GM18909 (cell line): ENCODE results near the gene OR2H1.

Experiments
- ATAC-seq: cut with Tn5 transposase; IDR thresholded peaks from one replicate; pipeline ENCODE4 v1.9.1; 2021; ENCODE audit warnings: mild to moderate bottlenecking; ENCODE audit not compliant: unreplicated experiment, poor library complexity

OR2H1 gene

GRCh38 chr6:29507319-29507718 lies 50.4 kb downstream of the OR2H1 start:
- no peak for ATAC-seq

DNA sequence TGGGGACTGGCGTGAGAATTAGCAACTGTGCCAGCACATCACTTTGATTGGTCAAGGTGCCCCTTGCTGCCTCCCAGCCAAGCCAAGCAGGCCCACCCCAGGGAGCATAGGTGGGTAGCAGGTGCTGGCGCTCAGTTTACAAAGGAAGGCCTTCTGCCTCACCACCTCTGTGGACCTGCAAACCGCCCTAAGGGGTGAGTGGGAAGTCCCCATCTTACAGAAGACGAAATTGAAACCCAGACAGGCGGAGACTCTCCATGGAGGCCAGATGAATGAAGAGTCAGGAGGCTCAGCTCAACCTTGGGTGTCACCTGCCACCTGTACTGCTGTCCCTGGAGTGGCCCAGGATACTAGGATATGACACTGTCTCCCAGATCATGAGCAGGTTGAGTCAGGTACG lies 52.3 kb downstream of the OR2H1 start:
- peak; percentile 82 for ATAC-seq

- peak; percentile 18 for ATAC-seq
Measured at GRCh38 chr6:29509711-29510110, 52.8 kb downstream of the OR2H1 start.

GRCh38 chr6:29510202-29510601 lies 53.2 kb downstream of the OR2H1 start:
- no peak for ATAC-seq

GRCh38 chr6:29510746-29511300 lies 53.9 kb downstream of the OR2H1 start:
- no peak for ATAC-seq
